Activated CD8-positive, alpha-beta T cell treated with anti-CD3 and anti-CD28 coated beads for 36 hours (primary cell): ENCODE results near the gene UPB1. TPM values are rescaled to one million over a fixed set of nuclear protein-coding genes. Genes with fewer than 3 reads are reported as not detected.

Source experiments
- ATAC-seq: fragments of 200-7000 bp; cut with Tn5 transposase; one replicate; pipeline ENCODE4 v1.10.0; 2021; ENCODE audit warnings: mild to moderate bottlenecking, moderate library complexity
- CTCF ChIA-PET: fragments of 350-600 bp; sonication (Branson Sonifier 250); formaldehyde crosslinking; loops from one replicate; lab custom pipeline; 2021; ENCODE audit warnings: antibody characterized with exemption; lab: Charles Lee
- POLR2A ChIA-PET: fragments of 350-600 bp; sonication (Branson Sonifier 250); formaldehyde crosslinking; loops from one replicate; lab custom pipeline; 2021; ENCODE audit warnings: antibody characterized with exemption; lab: Charles Lee
- DNase-seq: peaks from one replicate; pipeline ENCODE4 v3.0.0-alpha.2; 2020
- H3K27ac Mint-ChIP-seq: one replicate; pipeline ENCODE4 v1.8.0; 2021; ENCODE audit warnings: mild to moderate bottlenecking, mixed read lengths
- H3K27me3 Mint-ChIP-seq: one replicate; pipeline ENCODE4 v1.8.0; 2021; ENCODE audit warnings: mixed read lengths
- H3K36me3 Mint-ChIP-seq: one replicate; pipeline ENCODE4 v1.8.0; 2021; ENCODE audit warnings: low read depth, mixed read lengths
- H3K4me1 Mint-ChIP-seq: one replicate; pipeline ENCODE4 v1.8.0; 2021; ENCODE audit warnings: low read depth, mixed read lengths
- H3K4me3 Mint-ChIP-seq: one replicate; pipeline ENCODE4 v1.8.0; 2021; ENCODE audit warnings: mild to moderate bottlenecking, moderate library complexity, mixed read lengths
- H3K9me3 Mint-ChIP-seq: one replicate; pipeline ENCODE4 v1.8.0; 2021; ENCODE audit warnings: mixed read lengths
- CTCF ChIP-seq: fragments of 200-600 bp; IDR thresholded peaks from one replicate; pipeline ENCODE4 v1.8.0; 2022; ENCODE audit warnings: antibody characterized with exemption, mild to moderate bottlenecking
- intact Hi-C: fragments of 100-400 bp; cut with micrococcal nuclease; formaldehyde crosslinking; loops from one replicate; pipeline ENCODE4 v1.10.0; 2022
- total RNA-seq, 2 experiments: library from RNA; stranded (reverse); gene quantifications; one replicate each; pipeline ENCODE4 v1.2.3, GENCODE V29; 2021

Gene UPB1
- total RNA-seq, 2 experiments from 2014 or later, result 0.16 to 0.49 TPM

- no peak for TF ChIP-seq CTCF
- no peak for DNase-seq
- H3K4me1 Mint-ChIP-seq, result peaks cover 6% of the 10 kb centered on the region
- peaks cover 2% of the 10 kb centered on the region for H3K9me3 Mint-ChIP-seq
- intact Hi-C loops, result no loop called here
- POLR2A ChIA-PET, result interaction anchor here (1.1 kb wide), 1 partner anchor 10 kb away, joined by 7 read pairs; no protein-coding TSS in a partner anchor
- H3K27me3 Mint-ChIP-seq, result no peaks in the 10 kb centered on the region
- H3K27ac Mint-ChIP-seq, result no peak overlapping the region
- H3K4me3 Mint-ChIP-seq, result no peak overlapping the region
- no peak for ATAC-seq
- H3K36me3 Mint-ChIP-seq, result peaks cover 4% of the 10 kb centered on the region
- CTCF ChIA-PET, result interaction anchor here (1.1 kb wide), 1 partner anchor 71 kb away, joined by 3 read pairs; no protein-coding TSS in a partner anchor
These were observed 44.0 kb upstream of the UPB1 start for GRCh38 chr22:24451162-24451561.

- Mint-ChIP-seq H3K27me3 (no peaks in the 10 kb centered on the region), H3K9me3 (peaks cover 2% of the 10 kb centered on the region), H3K4me1 (peaks cover 2% of the 10 kb centered on the region), H3K4me3 (no peak overlapping the region), H3K27ac (no peak overlapping the region), H3K36me3 (peaks cover 2% of the 10 kb centered on the region)
- no peak for DNase-seq
- no peak for ATAC-seq
- no peak for TF ChIP-seq CTCF
- POLR2A ChIA-PET, result interaction anchor here (0.9 kb wide), 1 partner anchor 101 kb away, joined by 3 read pairs; the partner anchor contains the start of gene GUCD1
- CTCF ChIA-PET, result interaction anchor here (0.8 kb wide), 1 partner anchor 30 kb away, joined by 3 read pairs; no protein-coding TSS in a partner anchor
- intact Hi-C loops, result no loop called here
These were observed 41.3 kb upstream of the UPB1 start for GRCh38 chr22:24453853-24454252.

GRCh38 chr22:24455039-24455438 lies 40.1 kb upstream of the UPB1 start:
- no peak overlapping the region for H3K27ac Mint-ChIP-seq
- intact Hi-C loops, result no loop called here
- H3K9me3 Mint-ChIP-seq, result peaks cover 2% of the 10 kb centered on the region
- H3K27me3 Mint-ChIP-seq, result no peaks in the 10 kb centered on the region
- POLR2A ChIA-PET, result no interaction called here
- no peak overlapping the region for H3K4me3 Mint-ChIP-seq
- H3K36me3 Mint-ChIP-seq, result peaks cover 2% of the 10 kb centered on the region
- CTCF ChIA-PET, result interaction anchor here (1.4 kb wide), 1 partner anchor 47 kb away, joined by 3 read pairs; no protein-coding TSS in a partner anchor
- no peak for ATAC-seq
- no peak for DNase-seq
- H3K4me1 Mint-ChIP-seq, result peaks cover 2% of the 10 kb centered on the region
- no peak for TF ChIP-seq CTCF

GRCh38 chr22:24455751-24456426 lies 39.2 kb upstream of the UPB1 start:
- ATAC-seq, result no peak
- POLR2A ChIA-PET, result interaction anchor here (1.4 kb wide), 1 partner anchor 9 kb away, joined by 3 read pairs; no protein-coding TSS in a partner anchor
- H3K27me3 Mint-ChIP-seq, result no peaks in the 10 kb centered on the region
- intact Hi-C loops, result no loop called here
- H3K36me3 Mint-ChIP-seq, result peaks cover 2% of the 10 kb centered on the region
- H3K27ac Mint-ChIP-seq, result no peak overlapping the region
- CTCF ChIA-PET, result interaction anchor here (1.4 kb wide), 1 partner anchor 47 kb away, joined by 3 read pairs; no protein-coding TSS in a partner anchor
- no peak for DNase-seq
- peaks cover 2% of the 10 kb centered on the region for H3K9me3 Mint-ChIP-seq
- peaks cover 6% of the 10 kb centered on the region for H3K4me1 Mint-ChIP-seq
- no peak overlapping the region for H3K4me3 Mint-ChIP-seq
- TF ChIP-seq CTCF, result no peak

- H3K27me3 Mint-ChIP-seq, result no peaks in the 10 kb centered on the region
- no peaks in the 10 kb centered on the region for H3K36me3 Mint-ChIP-seq
- TF ChIP-seq CTCF, result no peak
- H3K4me1 Mint-ChIP-seq, result peaks cover 5% of the 10 kb centered on the region
- no peak overlapping the region for H3K4me3 Mint-ChIP-seq
- H3K9me3 Mint-ChIP-seq, result no peaks in the 10 kb centered on the region
- intact Hi-C loops, result no loop called here
- ChIA-PET CTCF (no interaction called here), POLR2A (no interaction called here)
- DNase-seq, result no peak
- ATAC-seq, result no peak
- H3K27ac Mint-ChIP-seq, result no peak overlapping the region
These were observed 37.2 kb upstream of the UPB1 start for GRCh38 chr22:24457894-24458420.
